WTC11 (cell line): Measurements from ENCODE around the gene WDR7. TPM values are rescaled to one million over a fixed set of nuclear protein-coding genes. Genes with fewer than 3 reads are reported as not detected.

Experiments used
- ATAC-seq: fragments of 200-7000 bp; cut with Tn5 transposase; 2 replicates; pipeline ENCODE4 v1.10.0; 2021; ENCODE audit warnings: mild to moderate bottlenecking, moderate library complexity
- CTCF ChIA-PET: fragments of 300-600 bp; sonication (Branson Sonifier 250); formaldehyde crosslinking; loops from one replicate; lab custom pipeline; 2021; ENCODE audit warnings: antibody characterized with exemption; lab: Charles Lee
- POLR2A ChIA-PET: fragments of 350-600 bp; sonication (Branson Sonifier 250); formaldehyde crosslinking; loops from one replicate; lab custom pipeline; 2021; ENCODE audit warnings: antibody characterized with exemption; lab: Charles Lee
- DNase-seq: peaks from one replicate; pipeline ENCODE4 v3.0.0; 2021; ENCODE audit warnings: low spot score
- H3K27ac Mint-ChIP-seq: 2 replicates; pipeline ENCODE4 v1.8.0; 2021; ENCODE audit warnings: mixed read lengths
- H3K27me3 Mint-ChIP-seq: 2 replicates; pipeline ENCODE4 v1.8.0; 2021; ENCODE audit warnings: low read depth, mild to moderate bottlenecking, moderate library complexity, mixed read lengths
- H3K36me3 Mint-ChIP-seq: 2 replicates; pipeline ENCODE4 v1.8.0; 2021; ENCODE audit warnings: mixed read lengths
- H3K4me1 Mint-ChIP-seq: 2 replicates; pipeline ENCODE4 v1.8.0; 2022; ENCODE audit warnings: mixed read lengths
- H3K4me3 Mint-ChIP-seq: 2 replicates; pipeline ENCODE4 v1.8.0; 2021; ENCODE audit warnings: mild to moderate bottlenecking, moderate library complexity, mixed read lengths
- H3K9me3 Mint-ChIP-seq: 2 replicates; pipeline ENCODE4 v1.8.0; 2021; ENCODE audit warnings: mixed read lengths
- CTCF ChIP-seq: fragments of 200-600 bp; IDR thresholded peaks from 2 replicates; pipeline ENCODE4 v1.8.0; 2022; ENCODE audit warnings: antibody characterized with exemption
- E2F1 ChIP-seq: sonication (generic); formaldehyde crosslinking; IDR thresholded peaks from 2 replicates; pipeline ENCODE4 v1.8.0; 2022; ENCODE audit warnings: mild to moderate bottlenecking, missing genetic modification reagents
- FOXP4 ChIP-seq: sonication (generic); formaldehyde crosslinking; IDR thresholded peaks from 2 replicates; pipeline ENCODE4 v1.8.0; 2022; ENCODE audit warnings: mild to moderate bottlenecking, missing genetic modification reagents
- GABPB1 ChIP-seq: sonication (generic); formaldehyde crosslinking; IDR thresholded peaks from 2 replicates; pipeline ENCODE4 v1.8.1; 2023; ENCODE audit warnings: mild to moderate bottlenecking, missing genetic modification reagents
- GRHL2 ChIP-seq: fragments of 250-450 bp; sonication (Bioruptor Pico); IDR thresholded peaks from 2 replicates; pipeline ENCODE4 v1.8.0; 2022; ENCODE audit warnings: mild to moderate bottlenecking, moderate library complexity; ENCODE audit not compliant: insufficient replicate concordance, severe bottlenecking
- HMGA2 ChIP-seq: fragments of 250-450 bp; sonication (Bioruptor Pico); IDR thresholded peaks from 2 replicates; pipeline ENCODE4 v1.4.0; 2021; ENCODE audit warnings: mild to moderate bottlenecking, moderate library complexity
- MAX ChIP-seq: sonication (generic); formaldehyde crosslinking; IDR thresholded peaks from 2 replicates; pipeline ENCODE4 v1.8.0; 2022; ENCODE audit warnings: mild to moderate bottlenecking, missing genetic modification reagents
- MLX ChIP-seq: sonication (generic); formaldehyde crosslinking; IDR thresholded peaks from 2 replicates; pipeline ENCODE4 v1.8.1; 2023; ENCODE audit warnings: mild to moderate bottlenecking, missing genetic modification reagents, moderate library complexity
- MXD4 ChIP-seq: fragments of 250-450 bp; sonication (Bioruptor Pico); IDR thresholded peaks from 2 replicates; pipeline ENCODE4 v1.8.0; 2021; ENCODE audit warnings: mild to moderate bottlenecking, moderate library complexity, borderline replicate concordance
- NFATC4 ChIP-seq: fragments of 250-450 bp; sonication (Bioruptor Pico); IDR thresholded peaks from 2 replicates; pipeline ENCODE4 v1.9.0; 2021; ENCODE audit warnings: mild to moderate bottlenecking
- NR2C2 ChIP-seq: sonication (generic); formaldehyde crosslinking; IDR thresholded peaks from 2 replicates; pipeline ENCODE4 v1.8.0; 2022; ENCODE audit warnings: mild to moderate bottlenecking, missing genetic modification reagents
- SP1 ChIP-seq: sonication (generic); formaldehyde crosslinking; conservative IDR thresholded peaks from 2 replicates; pipeline ENCODE4 v1.8.1; 2022; ENCODE audit warnings: missing genetic modification reagents
- TCF7 ChIP-seq: sonication (generic); formaldehyde crosslinking; IDR thresholded peaks from 2 replicates; pipeline ENCODE4 v1.8.0; 2022; ENCODE audit warnings: mild to moderate bottlenecking, low read depth, missing genetic modification reagents, moderate library complexity
- ZMAT4 ChIP-seq: fragments of 250-450 bp; sonication (Bioruptor Pico); IDR thresholded peaks from 2 replicates; pipeline ENCODE4 v1.9.0; 2021; ENCODE audit warnings: mild to moderate bottlenecking
- ZNF138 ChIP-seq: sonication (generic); formaldehyde crosslinking; conservative IDR thresholded peaks from 2 replicates; pipeline ENCODE4 v1.8.1; 2022; ENCODE audit warnings: mild to moderate bottlenecking, moderate library complexity, missing genetic modification reagents
- ZNF317 ChIP-seq: sonication (generic); formaldehyde crosslinking; IDR thresholded peaks from 2 replicates; pipeline ENCODE4 v1.8.1; 2023; ENCODE audit warnings: low read depth, mild to moderate bottlenecking, moderate library complexity, missing genetic modification reagents, borderline replicate concordance
- ZNF512 ChIP-seq: sonication (generic); formaldehyde crosslinking; IDR thresholded peaks from 2 replicates; pipeline ENCODE4 v1.8.1; 2022; ENCODE audit warnings: missing genetic modification reagents, borderline replicate concordance
- ZNF532 ChIP-seq: fragments of 250-450 bp; sonication (Bioruptor Pico); IDR thresholded peaks from 2 replicates; pipeline ENCODE4 v1.9.0; 2021; ENCODE audit warnings: mild to moderate bottlenecking, borderline replicate concordance
- total RNA-seq: library from RNA; stranded (reverse); gene quantifications from 3 replicates; pipeline ENCODE4 v1.2.3, GENCODE V29; 2021

The WDR7 gene
- total RNA-seq, 1 experiment from 2014 or later: 12.2 TPM

- no peak for TF ChIP-seq ZNF532
- TF ChIP-seq ZNF138 (CRISPR knock-in tag): no peak
- no peak for TF ChIP-seq SP1 (CRISPR knock-in tag)
- no peak for TF ChIP-seq TCF7 (CRISPR knock-in tag)
- no peak for TF ChIP-seq ZNF512 (CRISPR knock-in tag)
- TF ChIP-seq GABPB1 (CRISPR knock-in tag): no peak
- no peak for TF ChIP-seq MXD4 (CRISPR knock-in tag)
- no peak for TF ChIP-seq FOXP4 (CRISPR knock-in tag)
- TF ChIP-seq GRHL2 (CRISPR knock-in tag): no peak
- TF ChIP-seq MLX: no peak
- no peak for TF ChIP-seq HMGA2
These were observed 284.4 kb downstream of the WDR7 start (continued) for GRCh38 chr18:56935434-56936040.

GRCh38 chr18:56936457-56936856, 285.3 kb downstream of the WDR7 start:
- ATAC-seq: no peak
- CTCF ChIA-PET: no interaction called here

GRCh38 chr18:56937874-56938430, 286.8 kb downstream of the WDR7 start:
- DNase-seq (no peak), ATAC-seq (no peak)
- ChIA-PET CTCF (no interaction called here), POLR2A (no interaction called here)
- H3K4me1 Mint-ChIP-seq: peaks cover 21% of the 10 kb centered on the region
- H3K4me3 Mint-ChIP-seq: no peak overlapping the region
- no peaks in the 10 kb centered on the region for H3K27me3 Mint-ChIP-seq
- H3K27ac Mint-ChIP-seq: no peak overlapping the region
- no peaks in the 10 kb centered on the region for H3K36me3 Mint-ChIP-seq
- no peaks in the 10 kb centered on the region for H3K9me3 Mint-ChIP-seq
- TF ChIP-seq MAX (CRISPR knock-in tag) (no peak), CTCF (no peak), NFATC4 (CRISPR knock-in tag) (no peak), NR2C2 (CRISPR knock-in tag) (no peak), E2F1 (no peak)

More at GRCh38 chr18:56936457-56936856, 285.3 kb downstream of the WDR7 start:
- Mint-ChIP-seq H3K27me3 (no peaks in the 10 kb centered on the region), H3K4me3 (no peak overlapping the region)
- POLR2A ChIA-PET: no interaction called here
- no peak for TF ChIP-seq ZNF317 (CRISPR knock-in tag)
- no peak for TF ChIP-seq ZMAT4 (CRISPR knock-in tag)
- TF ChIP-seq, all 79 proteins: peak for 0
- Mint-ChIP-seq H3K36me3 (no peaks in the 10 kb centered on the region), H3K4me1 (peaks cover 21% of the 10 kb centered on the region), H3K9me3 (no peaks in the 10 kb centered on the region), H3K27ac (no peak overlapping the region)
- no peak for DNase-seq
